WTC11 (cell line): ENCODE measurements around the gene NTF3.

Experiments
- ARID4B ChIP-seq: sonication (generic); formaldehyde crosslinking; IDR thresholded peaks from 2 replicates; pipeline ENCODE4 v1.8.0; 2023; ENCODE audit warnings: missing genetic modification reagents, mild to moderate bottlenecking, borderline replicate concordance
- CTCF ChIP-seq: fragments of 200-600 bp; IDR thresholded peaks from 2 replicates; pipeline ENCODE4 v1.8.0; 2022; ENCODE audit warnings: antibody characterized with exemption
- FOXK1 ChIP-seq: sonication (generic); formaldehyde crosslinking; IDR thresholded peaks from 2 replicates; pipeline ENCODE4 v1.8.0; 2022; ENCODE audit warnings: mild to moderate bottlenecking, moderate library complexity, missing genetic modification reagents
- TCF7 ChIP-seq: sonication (generic); formaldehyde crosslinking; IDR thresholded peaks from 2 replicates; pipeline ENCODE4 v1.8.0; 2022; ENCODE audit warnings: mild to moderate bottlenecking, low read depth, missing genetic modification reagents, moderate library complexity
- TEAD4 ChIP-seq: sonication (generic); formaldehyde crosslinking; IDR thresholded peaks from 2 replicates; pipeline ENCODE4 v1.8.0; 2022; ENCODE audit warnings: mild to moderate bottlenecking, missing genetic modification reagents
- USF1 ChIP-seq: sonication (generic); formaldehyde crosslinking; IDR thresholded peaks from 2 replicates; pipeline ENCODE4 v1.8.0; 2022; ENCODE audit warnings: mild to moderate bottlenecking, missing genetic modification reagents

- TF ChIP-seq TCF7 (CRISPR knock-in tag) (no peak), CTCF (no peak), USF1 (no peak), TEAD4 (CRISPR knock-in tag) (no peak), ARID4B (no peak), FOXK1 (CRISPR knock-in tag) (no peak)
Observed at GRCh38 chr12:5384015-5384414, 47.9 kb upstream of the NTF3 start.
